ENCODE measurements around the gene NR2C2.

DNA sequence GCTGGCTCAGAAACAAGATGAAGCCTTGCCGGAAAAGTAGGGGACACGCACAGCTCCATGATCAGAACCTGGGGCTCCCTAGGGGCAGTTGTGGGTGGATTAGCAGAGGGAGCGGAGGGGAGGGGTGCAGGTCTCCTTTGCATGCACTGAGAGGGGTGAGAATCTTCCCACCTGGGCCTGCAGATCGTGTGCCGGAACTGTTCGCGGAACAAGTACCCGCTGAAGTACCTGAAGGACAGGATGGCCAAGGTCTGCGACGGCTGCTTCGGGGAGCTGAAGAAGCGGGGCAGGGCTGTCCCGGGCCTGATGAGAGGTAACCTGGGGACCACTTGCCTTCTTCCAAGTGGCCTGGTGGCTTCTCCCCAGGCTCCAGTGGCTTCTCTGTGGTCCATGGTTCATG is 24.5 kb upstream of the NR2C2 start:
- TF ChIP-seq, protein P1, sequence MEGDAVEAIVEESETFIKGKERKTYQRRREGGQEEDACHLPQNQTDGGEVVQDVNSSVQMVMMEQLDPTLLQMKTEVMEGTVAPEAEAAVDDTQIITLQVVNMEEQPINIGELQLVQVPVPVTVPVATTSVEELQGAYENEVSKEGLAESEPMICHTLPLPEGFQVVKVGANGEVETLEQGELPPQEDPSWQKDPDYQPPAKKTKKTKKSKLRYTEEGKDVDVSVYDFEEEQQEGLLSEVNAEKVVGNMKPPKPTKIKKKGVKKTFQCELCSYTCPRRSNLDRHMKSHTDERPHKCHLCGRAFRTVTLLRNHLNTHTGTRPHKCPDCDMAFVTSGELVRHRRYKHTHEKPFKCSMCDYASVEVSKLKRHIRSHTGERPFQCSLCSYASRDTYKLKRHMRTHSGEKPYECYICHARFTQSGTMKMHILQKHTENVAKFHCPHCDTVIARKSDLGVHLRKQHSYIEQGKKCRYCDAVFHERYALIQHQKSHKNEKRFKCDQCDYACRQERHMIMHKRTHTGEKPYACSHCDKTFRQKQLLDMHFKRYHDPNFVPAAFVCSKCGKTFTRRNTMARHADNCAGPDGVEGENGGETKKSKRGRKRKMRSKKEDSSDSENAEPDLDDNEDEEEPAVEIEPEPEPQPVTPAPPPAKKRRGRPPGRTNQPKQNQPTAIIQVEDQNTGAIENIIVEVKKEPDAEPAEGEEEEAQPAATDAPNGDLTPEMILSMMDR (IDR thresholded peaks at IDR 0.05): no peak
- no peak for TF ChIP-seq POLR2A (IDR thresholded peaks at IDR 0.05)
